Stimulated activated CD4-positive, alpha-beta T cell treated with anti-CD3 and anti-CD28 coated beads, TNF-alpha, amount 100 ng/mL, for 4 hours (primary cell): ENCODE measurements around the gene TMEM187.

Source experiments
- DNase-seq, 3 experiments: peaks; one replicate each; pipeline ENCODE4 v3.0.0-alpha.2; 2020; ENCODE audit warnings: low read depth in 3 of 3

TMEM187 gene

GRCh38 chrX:153954558-153955227 lies 17.9 kb upstream of the TMEM187 start:
- no peak for DNase-seq

DNA sequence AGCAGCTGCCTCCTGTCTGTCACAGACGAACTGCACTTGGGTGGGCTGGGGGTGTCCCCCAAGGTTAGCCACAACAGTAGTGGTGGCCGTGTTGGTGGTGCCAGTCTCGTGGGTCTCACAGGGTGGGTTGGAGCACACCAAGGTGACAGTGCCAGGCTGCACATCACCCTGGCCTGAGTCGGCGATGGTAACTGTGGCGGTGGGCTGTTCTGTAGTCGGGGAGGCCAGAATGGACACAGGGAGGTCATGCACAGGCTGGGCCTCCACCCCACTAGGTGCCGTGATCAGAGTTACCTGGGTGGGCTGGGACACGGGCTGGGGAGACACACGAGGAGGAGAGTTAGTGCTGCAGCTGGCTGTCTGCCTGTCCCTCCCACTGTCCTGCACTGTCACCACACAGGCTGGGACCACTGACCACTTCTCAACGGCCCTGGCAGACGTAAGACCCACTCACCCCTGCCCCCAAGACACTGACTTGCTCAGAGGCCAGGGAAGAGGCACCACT lies 17.3 kb upstream of the TMEM187 start:
- DNase-seq: no peak

DNA sequence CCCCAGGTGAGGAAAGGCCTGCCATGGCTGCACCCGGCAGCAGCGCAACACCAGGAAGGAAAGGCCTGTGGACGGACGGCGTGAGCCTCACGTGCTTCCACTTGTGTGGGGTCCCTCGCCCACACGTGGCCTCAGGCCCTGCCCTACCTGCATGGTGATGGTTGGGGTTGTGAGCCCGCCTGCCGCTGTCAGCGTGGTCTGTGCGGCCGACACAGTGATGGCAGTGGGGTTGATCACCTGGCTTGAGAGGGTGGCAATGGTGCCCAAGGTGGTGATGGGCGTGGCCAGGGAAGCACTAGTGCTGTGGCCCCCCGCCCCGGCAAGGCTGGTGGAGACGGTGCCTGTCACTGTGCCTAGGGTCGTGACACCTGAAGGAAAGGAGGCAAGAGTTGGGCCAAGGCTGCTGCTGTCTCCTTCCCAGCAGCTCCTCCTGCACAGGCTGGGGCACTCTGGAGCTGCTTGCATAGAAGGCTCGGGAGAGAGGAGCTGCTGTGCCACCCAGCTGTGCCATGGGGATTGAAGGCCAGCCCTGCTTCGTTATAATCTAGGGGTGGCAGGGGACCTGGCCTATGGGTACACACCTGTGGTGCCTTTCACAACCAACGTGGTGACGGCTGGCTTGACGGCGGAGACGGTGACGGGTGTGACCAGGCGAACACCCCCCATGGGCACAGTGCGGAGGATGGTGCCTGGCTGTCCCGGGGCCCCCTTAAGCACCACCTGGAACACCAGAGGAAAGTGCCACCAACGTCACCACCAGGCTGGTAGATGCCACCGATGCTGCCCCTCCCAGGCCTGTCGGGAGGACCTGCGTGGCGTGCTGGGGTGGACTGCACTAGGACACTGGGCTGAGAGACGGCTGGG lies 16.3 kb upstream of the TMEM187 start:
- no peak for DNase-seq

DNA sequence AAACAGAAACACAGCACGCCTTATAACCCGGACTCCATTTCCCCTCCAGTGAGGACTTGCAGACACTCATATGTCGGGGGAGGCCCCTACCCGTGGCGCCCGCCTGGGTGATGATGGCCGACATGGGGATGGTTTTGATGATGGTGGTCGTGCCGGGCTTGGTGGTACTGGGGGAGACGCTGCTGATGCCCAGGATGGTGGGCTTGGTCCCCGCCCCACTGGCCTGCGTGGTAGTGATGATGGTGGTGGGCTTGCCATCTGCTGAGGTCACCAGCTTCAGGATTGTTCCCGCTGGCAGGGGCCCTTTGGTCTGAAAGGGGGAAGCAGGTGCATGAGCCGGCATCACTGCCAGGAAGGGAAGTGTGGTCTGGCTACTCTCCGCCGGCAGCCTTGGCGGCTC lies 15.3 kb upstream of the TMEM187 start:
- DNase-seq: no peak

- no peak for DNase-seq
These were observed 13.9 kb upstream of the TMEM187 start for GRCh38 chrX:153958605-153959004.

DNA sequence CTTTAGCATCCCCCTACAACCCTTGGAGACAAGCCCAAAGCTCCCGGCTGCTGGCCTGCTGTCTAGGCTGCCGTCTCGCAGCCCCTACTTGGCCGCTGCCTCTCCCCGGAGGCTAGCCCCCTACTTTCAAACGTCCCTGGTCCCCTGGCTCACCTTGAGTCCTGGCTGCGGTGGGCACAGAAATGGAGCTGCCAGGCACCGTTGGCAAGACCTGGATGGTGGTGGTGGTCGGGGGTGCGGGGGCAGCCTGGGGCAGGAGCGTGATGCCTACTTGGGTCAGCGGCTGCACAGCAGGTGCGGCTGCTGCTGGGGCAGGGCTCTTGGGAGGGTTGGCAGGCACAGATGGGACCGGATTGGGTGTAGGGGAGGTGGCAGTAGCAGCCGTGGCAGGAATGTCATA lies 12.9 kb upstream of the TMEM187 start:
- no peak for DNase-seq

DNA sequence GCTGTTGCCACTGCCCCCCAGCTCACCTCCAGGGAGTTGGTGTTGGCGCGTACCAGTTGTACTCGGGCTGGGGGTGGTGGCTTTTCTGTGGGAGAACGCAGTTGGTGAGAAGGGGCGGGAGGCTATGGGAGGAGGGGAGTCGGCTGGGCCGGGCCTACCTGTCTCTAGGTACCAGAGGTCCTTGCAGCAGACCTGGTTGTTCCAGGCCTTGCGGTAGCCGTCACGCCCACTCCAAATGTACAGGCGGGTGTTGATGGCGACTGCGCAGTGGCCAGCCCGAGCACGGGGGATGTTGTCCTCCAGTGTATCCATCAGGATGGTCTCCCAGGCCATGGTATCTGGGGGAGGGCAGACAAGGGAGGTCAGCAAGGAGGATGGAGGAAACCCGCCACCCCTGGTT lies 12.5 kb upstream of the TMEM187 start:
- DNase-seq: no peak

DNA sequence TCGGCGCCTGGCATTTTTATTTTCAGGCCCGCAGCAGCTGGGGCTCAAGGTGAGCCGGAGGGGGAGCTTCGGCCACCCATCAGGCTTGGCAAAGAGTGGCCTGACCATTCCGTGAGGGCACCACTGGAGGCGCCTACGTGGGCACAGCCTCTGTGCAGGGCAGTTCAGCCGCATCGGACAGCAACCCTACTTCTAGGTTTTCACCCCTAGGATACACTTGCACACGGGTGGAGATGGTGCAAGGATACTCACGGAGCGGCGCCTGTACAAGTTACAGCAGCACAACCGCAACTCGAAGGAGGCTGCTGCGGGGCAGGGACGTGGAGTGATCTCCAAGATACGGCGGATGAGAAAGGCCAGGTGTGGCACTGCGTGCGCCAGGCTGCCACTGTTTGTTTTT lies 11.8 kb upstream of the TMEM187 start:
- DNase-seq: no peak

DNA sequence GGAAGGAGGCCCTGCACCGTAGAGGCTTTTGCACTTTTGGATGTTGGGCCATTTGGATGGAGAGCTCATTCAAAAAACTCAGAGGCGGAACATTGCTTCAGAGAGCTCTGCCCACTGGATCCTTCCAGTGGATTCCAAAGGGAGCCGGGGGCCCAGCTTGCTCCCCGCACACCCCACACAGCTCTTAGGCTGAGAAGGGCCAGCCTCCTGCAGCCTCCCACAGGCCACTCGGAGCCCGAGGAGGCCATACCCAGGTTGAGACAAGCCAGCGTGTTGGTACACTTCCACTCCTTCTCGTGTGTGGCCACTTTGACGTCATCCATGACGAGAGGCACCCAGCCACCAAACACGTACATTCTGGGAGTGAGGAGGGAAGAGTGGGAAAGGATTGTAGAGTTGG lies 11.3 kb upstream of the TMEM187 start:
- no peak for DNase-seq

GRCh38 chrX:153963546-153963945 lies 9.0 kb upstream of the TMEM187 start:
- DNase-seq: no peak

DNA sequence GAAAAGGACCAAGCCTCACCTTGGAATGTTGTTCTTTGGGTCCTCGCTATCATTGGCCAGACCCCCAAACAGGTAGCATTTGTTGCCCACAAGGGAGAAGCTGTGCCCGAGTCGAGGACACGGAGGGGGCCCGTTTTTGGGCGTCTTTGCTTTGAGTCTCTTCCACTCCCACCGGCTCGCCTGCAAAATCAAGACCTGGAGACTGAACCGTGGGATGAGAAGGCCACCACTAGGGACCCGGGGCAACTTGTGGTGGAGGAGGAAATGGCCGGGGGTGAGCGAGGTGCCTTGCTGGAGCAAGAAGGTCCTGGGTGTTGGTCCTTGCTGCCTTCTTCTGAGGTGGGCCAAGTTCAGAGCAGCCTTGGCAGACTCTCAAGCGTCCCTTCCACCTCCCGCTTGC lies 8.4 kb upstream of the TMEM187 start:
- no peak for DNase-seq

- DNase-seq: no peak
These were observed 7.1 kb upstream of the TMEM187 start for GRCh38 chrX:153965406-153965805.

- no peak for DNase-seq
These were observed 6.3 kb upstream of the TMEM187 start for GRCh38 chrX:153966283-153966688.

- DNase-seq: peak in 1 of 3 experiments; percentile 39
These were observed 5.6 kb upstream of the TMEM187 start for GRCh38 chrX:153966841-153967535.

- no peak for DNase-seq
These were observed 4.9 kb upstream of the TMEM187 start for GRCh38 chrX:153967536-153968224.

- no peak for DNase-seq
These were observed 4.3 kb upstream of the TMEM187 start for GRCh38 chrX:153968255-153968654.

GRCh38 chrX:153968754-153969124 lies 3.8 kb upstream of the TMEM187 start:
- no peak for DNase-seq

- no peak for DNase-seq
These were observed 3.2 kb upstream of the TMEM187 start for GRCh38 chrX:153969125-153969903.

DNA sequence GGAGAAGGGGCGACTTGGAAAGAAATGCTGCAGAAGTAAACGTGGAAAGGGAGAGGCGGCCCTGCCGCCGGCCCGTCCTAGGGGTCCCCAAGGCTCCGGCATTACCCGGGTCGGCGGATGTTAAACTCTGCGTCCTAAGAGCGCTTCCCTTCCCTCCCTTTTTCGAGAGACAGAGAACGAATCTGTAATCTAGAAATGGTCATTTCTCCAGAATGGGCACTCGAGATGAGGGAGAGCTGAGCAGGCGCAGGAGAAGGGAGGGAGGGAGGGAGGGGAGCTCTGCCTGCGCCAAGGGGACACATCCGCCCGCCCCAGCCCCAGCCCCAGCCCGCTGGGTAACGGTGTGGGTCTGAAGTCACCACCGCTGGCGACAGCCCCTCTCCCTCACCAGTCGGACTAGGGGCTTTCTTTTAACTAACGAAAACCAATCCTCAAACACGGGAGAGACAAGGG lies 2.6 kb upstream of the TMEM187 start:
- DNase-seq: no peak

DNA sequence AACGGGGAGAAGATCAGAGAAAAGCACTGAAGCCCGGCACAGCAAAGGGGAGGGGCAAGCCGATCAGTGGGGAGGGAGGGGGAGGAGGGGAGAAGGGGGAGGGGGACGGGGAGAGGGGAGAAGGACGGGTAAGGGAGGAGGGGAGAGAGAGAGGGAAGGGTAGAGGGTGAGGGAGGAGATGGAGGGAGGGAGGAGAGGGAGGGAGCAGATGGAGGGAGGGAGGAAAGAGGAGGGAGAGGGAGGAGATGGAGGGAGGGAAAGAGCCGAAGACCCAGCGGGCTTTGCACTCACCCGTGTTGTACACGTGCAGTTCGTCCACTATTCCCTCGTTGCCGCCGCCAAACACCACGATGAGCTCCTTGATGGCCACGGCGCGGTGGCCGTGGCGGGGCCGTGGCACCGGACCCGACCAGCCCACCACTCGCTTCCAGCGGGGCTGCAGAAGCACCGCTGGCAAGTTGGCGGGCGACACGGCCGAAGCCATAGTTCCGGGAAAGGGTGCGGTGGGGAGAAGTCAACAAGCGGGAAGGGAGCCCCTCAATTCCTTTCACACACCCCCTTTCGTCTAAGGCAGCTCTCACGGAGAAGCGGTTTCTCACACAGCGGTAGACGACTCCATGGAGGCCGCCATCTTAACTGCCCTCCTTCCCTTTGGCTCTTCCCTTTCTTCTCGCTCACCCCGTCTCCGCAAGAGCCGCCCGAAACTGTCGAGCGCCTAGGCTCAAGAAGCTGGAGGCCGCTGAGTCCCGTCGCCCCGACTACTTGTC lies 2.0 kb upstream of the TMEM187 start:
- no peak for DNase-seq
